SU-DHL-6 (cell line): ENCODE results near the gene AP3M1.
A peak's percentile ranks its signal among the peaks of the same experiment; 100 is the strongest.

Experiments
- H2AFZ ChIP-seq: fragments of 200-600 bp; sonication (generic); 2 replicates; pipeline ENCODE4 v1.6.1; 2014; ENCODE audit warnings: low read depth, mild to moderate bottlenecking, moderate library complexity, mixed read lengths, antibody characterized with exemption, low read length; ENCODE audit not compliant: severe bottlenecking
- H3F3A ChIP-seq: fragments of 200-600 bp; shearing (Covaris generic); 2 replicates; pipeline ENCODE4 v1.6.0; 2016; ENCODE audit warnings: antibody characterized with exemption, mild to moderate bottlenecking; ENCODE audit not compliant: insufficient read depth
- H3K27ac ChIP-seq: fragments of 200-600 bp; sonication (generic); 2 replicates; pipeline ENCODE4 v1.5.1; 2016; ENCODE audit warnings: low read depth, mild to moderate bottlenecking, low read length, moderate library complexity, mixed read lengths
- H3K27me3 ChIP-seq: fragments of 200-600 bp; sonication (generic), shearing (Covaris generic); 2 replicates; pipeline ENCODE4 v1.6.0; 2014; ENCODE audit warnings: mild to moderate bottlenecking, low read length
- H3K36me3 ChIP-seq: fragments of 200-600 bp; sonication (generic); 2 replicates; pipeline ENCODE4 v1.6.1; 2014; ENCODE audit warnings: mild to moderate bottlenecking, low read length, mixed read lengths
- H3K4me2 ChIP-seq: fragments of 300-600, 200-600 bp; shearing (Covaris generic), sonication (generic); 2 replicates; pipeline ENCODE4 v1.6.0; 2014; ENCODE audit warnings: low read length, low read depth, mild to moderate bottlenecking; ENCODE audit not compliant: poor library complexity, severe bottlenecking
- H3K4me3 ChIP-seq: fragments of 200-600 bp; sonication (generic); 2 replicates; pipeline ENCODE4 v1.5.1; 2014; ENCODE audit warnings: antibody characterized with exemption, low read length, mild to moderate bottlenecking, mixed read lengths; ENCODE audit not compliant: insufficient read depth, poor library complexity, severe bottlenecking
- H3K79me2 ChIP-seq: fragments of 200-600 bp; sonication (generic); 2 replicates; pipeline ENCODE4 v1.6.1; 2014; ENCODE audit warnings: mild to moderate bottlenecking, low read length, moderate library complexity; ENCODE audit not compliant: insufficient read depth
- H3K9ac ChIP-seq: fragments of 200-600 bp; sonication (generic); 2 replicates; pipeline ENCODE4 v1.7.0; 2014; ENCODE audit warnings: mild to moderate bottlenecking, low read length
- H3K9me2 ChIP-seq: fragments of 200-600 bp; sonication (generic); replicated peaks from 2 replicates; pipeline ENCODE4 v1.6.1; 2014; ENCODE audit warnings: low read length; ENCODE audit not compliant: insufficient read depth
- H3K9me3 ChIP-seq: fragments of 200-600 bp; sonication (generic); 2 replicates; pipeline ENCODE4 v1.6.1; 2014; ENCODE audit warnings: low read length, mixed read lengths; ENCODE audit not compliant: insufficient read depth
- H4K20me1 ChIP-seq: fragments of 200-600 bp; sonication (generic); 2 replicates; pipeline ENCODE4 v1.6.1; 2014; ENCODE audit warnings: low read depth, mild to moderate bottlenecking, antibody characterized with exemption, low read length, moderate library complexity, mixed read lengths
- CTCF ChIP-seq: fragments of 200-600 bp; sonication (generic); IDR thresholded peaks from one replicate; pipeline ENCODE4 v1.5.1; 2017; ENCODE audit warnings: antibody characterized with exemption, mild to moderate bottlenecking, low read length, moderate library complexity; ENCODE audit not compliant: insufficient read depth, poor library complexity, severe bottlenecking
- EZH2phosphoT487 ChIP-seq: fragments of 200-600 bp; sonication (generic), shearing (Covaris generic); conservative IDR thresholded peaks from 2 replicates; pipeline ENCODE4 v1.6.1; 2018; ENCODE audit warnings: mild to moderate bottlenecking, antibody characterized with exemption, low read length, moderate library complexity, mixed read lengths

AP3M1 gene

GRCh38 chr10:74178042-74178791 is 27.6 kb upstream of the AP3M1 start:
- peaks cover 49% of the 10 kb centered on the region for H3K79me2 ChIP-seq

DNA sequence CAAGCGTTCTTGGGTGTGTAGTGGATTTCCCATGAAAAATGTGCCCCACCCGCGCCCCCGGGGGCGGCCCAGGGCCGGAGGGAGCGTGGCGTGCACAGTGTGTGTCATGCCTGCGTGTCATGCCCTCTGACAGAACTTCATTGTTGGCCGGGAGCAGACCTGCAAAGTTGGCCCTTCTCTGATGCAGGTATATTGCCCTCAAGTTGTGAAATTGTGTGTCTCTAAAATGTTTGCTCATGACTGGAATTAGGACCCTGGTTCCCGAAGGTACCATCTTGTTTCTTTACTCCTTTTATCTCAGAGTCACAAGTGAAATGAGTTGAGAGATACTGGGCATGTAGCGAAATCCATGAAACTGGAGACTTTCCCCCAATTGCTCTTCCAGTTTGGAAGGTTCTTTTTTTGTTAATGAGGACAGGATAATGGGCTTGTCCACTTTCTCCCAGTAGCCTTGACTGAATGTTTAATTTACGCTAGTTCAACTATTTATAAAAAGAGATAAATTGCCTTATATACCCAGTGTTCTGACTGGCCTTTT is 26.6 kb upstream of the AP3M1 start:
- Histone ChIP-seq H4K20me1 (no peaks in the 10 kb centered on the region), H3K79me2 (peaks cover 39% of the 10 kb centered on the region), H3K27ac (peak overlapping the region; percentile 38), H3K9me3 (no peaks in the 10 kb centered on the region), H3K27me3 (no peaks in the 10 kb centered on the region), H3K9ac (peak overlapping the region; percentile 85), H3F3A (peaks cover 34% of the 10 kb centered on the region), H3K4me2 (peak overlapping the region; percentile 70), H3K36me3 (no peaks in the 10 kb centered on the region), H3K9me2 (no peaks in the 10 kb centered on the region), H3K4me3 (peak overlapping the region; percentile 94), H2AFZ (peak overlapping the region; percentile 80)
- TF ChIP-seq EZH2phosphoT487: no peak

More at GRCh38 chr10:74178042-74178791, 27.6 kb upstream of the AP3M1 start:
- peak overlapping the region; percentile 70 for H3K4me2 ChIP-seq
- no peak overlapping the region for H3K27ac ChIP-seq
- no peaks in the 10 kb centered on the region for H4K20me1 ChIP-seq
- no peaks in the 10 kb centered on the region for H3K9me3 ChIP-seq
- no peak overlapping the region for H3K9ac ChIP-seq
- peaks cover 34% of the 10 kb centered on the region for H3F3A ChIP-seq
- H3K27me3 ChIP-seq: no peaks in the 10 kb centered on the region
- H3K4me3 ChIP-seq: no peak overlapping the region
- TF ChIP-seq EZH2phosphoT487: no peak
- no peak for TF ChIP-seq CTCF
- no peaks in the 10 kb centered on the region for H3K9me2 ChIP-seq
- no peak overlapping the region for H2AFZ ChIP-seq
- no peaks in the 10 kb centered on the region for H3K36me3 ChIP-seq

DNA sequence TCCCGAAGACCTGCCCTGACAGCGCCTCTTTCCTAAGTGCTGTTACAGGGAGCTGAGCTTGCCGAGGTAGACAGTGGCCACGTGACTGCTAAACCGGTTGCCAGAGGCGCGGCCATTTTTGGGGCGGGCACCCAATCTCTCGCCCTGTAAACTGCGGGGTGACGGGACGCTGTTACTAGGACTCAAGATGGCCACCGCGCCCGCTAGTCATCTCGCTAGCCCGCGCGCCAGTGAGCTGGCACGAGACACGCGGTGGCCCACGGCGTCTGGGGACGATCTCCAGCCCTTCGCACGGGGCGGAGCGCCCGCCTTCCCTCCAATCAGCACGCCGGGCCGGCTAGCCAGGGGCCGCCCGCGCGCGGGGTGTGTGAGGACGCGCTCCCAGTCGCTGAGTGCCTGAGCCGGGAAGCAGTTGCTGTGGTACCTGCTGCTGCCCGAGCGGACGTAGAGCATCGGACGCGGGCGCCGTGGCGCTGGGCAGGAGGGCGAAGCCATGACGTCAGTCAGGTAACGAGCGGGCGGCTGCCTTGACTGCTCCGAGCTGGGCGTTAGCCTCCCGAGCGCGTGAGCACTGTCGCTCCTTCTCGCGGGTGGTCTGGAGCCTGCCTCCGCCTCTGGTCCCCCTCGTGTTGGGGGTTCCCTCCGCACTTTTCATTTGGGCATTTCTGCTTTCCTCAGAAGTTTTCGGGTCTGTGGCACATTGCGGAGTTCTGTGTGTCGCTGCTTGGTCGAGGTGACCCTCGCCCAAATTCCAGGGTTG is 25.9 kb upstream of the AP3M1 start:
- Histone ChIP-seq H3K79me2 (peaks cover 33% of the 10 kb centered on the region), H3K9me2 (no peaks in the 10 kb centered on the region), H3K9ac (peak overlapping the region; percentile 85), H4K20me1 (no peaks in the 10 kb centered on the region), H3K9me3 (no peaks in the 10 kb centered on the region), H3K27me3 (no peaks in the 10 kb centered on the region), H3K27ac (peak overlapping the region; percentile 38), H3F3A (peaks cover 34% of the 10 kb centered on the region), H3K36me3 (no peaks in the 10 kb centered on the region), H3K4me3 (peak overlapping the region; percentile 94), H3K4me2 (peak overlapping the region; percentile 70), H2AFZ (peak overlapping the region; percentile 96)
- no peak for TF ChIP-seq CTCF
- TF ChIP-seq EZH2phosphoT487: no peak
